ENCODE data around the gene GULP1. TPM values are rescaled to one million over a fixed set of nuclear protein-coding genes. Genes with fewer than 3 reads are reported as not detected.

Gene GULP1
- total and polyA plus RNA-seq, 11 donors, result 1.1 to 8.3 (median 4.7) TPM

DNA sequence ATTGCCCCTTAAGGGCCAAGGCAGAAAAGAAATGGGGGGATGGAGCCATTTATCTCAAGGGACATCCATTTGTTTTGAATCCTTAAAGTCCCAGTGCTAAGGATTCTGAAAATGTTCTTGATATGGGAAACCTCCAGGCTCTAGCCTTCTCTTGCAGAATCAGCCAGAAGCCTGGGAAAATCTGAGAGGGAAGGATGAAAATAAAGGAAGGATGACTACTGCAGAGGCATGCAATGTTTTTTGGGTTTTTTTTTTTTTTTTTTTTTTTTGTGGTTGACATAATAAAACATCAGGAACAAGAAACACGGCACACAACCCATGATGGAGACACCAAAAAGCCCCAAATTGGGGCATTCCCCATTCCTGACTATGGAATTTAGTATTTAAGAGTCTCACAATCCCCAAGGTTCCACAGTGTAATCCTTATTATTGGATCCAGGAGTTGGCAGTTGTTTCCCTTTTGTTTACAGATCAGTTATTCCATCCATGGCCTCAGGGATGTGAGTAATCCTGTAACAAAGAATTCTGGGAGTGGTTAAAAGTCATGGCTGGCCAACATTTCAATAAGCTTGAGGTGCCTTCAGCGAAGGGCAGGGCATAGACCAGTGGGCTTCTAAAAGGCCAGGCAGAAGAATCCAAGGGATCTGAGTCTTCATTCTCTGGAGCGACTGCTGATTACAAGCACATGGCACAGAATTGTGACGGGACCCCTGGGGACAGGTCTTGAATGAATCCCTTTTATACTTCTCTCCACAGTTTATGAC, 337.5 kb downstream of the GULP1 start:
- 69 to 80% (median 73%) methylated on average over 4 of the region's 4 CpGs for WGBS, 4 donors
- H3K27ac ChIP-seq, result peak overlapping the region in 7 of 12 donors; percentile 3 to 57 (median 35)
- ATAC-seq, result peak in 1 of 4 donors; percentile 16

DNA sequence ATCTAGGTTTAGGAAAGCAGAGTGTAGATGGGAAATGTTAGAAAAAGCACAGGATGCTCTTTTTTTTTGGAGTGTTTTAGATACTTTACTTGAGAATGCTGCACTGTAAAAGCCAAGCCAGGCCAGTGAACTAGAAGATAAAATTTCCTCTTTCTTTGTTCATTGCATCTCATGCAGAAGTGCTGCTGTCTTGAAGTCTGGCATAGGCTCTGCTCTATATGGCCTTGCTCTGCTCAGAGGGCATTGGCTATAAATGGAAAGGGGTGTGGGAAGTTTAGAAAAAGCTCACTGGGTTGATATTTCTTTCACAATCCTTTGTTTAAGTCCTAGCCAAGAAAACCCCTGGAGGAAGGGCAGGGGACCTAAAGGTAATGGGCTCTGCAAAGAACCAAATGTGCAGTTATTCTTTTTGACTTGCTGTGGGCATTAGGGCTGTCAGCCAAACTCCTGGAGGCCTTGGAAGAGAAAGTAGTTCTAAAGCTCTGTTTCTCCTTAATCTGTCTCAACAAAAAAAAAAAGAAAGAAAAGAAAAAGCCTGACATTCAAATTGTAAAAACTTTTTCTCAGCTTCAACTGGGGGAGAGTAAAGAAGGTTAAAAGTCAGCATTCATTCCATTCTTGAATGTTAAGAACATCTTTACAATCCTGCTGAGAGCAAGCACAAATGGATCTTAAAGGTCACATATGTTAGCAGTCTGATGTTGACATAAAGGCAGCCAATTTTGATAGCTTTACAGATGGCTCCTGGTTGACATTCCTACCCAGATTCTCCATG, 338.3 kb downstream of the GULP1 start:
- TF ChIP-seq, protein P1, sequence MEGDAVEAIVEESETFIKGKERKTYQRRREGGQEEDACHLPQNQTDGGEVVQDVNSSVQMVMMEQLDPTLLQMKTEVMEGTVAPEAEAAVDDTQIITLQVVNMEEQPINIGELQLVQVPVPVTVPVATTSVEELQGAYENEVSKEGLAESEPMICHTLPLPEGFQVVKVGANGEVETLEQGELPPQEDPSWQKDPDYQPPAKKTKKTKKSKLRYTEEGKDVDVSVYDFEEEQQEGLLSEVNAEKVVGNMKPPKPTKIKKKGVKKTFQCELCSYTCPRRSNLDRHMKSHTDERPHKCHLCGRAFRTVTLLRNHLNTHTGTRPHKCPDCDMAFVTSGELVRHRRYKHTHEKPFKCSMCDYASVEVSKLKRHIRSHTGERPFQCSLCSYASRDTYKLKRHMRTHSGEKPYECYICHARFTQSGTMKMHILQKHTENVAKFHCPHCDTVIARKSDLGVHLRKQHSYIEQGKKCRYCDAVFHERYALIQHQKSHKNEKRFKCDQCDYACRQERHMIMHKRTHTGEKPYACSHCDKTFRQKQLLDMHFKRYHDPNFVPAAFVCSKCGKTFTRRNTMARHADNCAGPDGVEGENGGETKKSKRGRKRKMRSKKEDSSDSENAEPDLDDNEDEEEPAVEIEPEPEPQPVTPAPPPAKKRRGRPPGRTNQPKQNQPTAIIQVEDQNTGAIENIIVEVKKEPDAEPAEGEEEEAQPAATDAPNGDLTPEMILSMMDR (IDR thresholded peaks at IDR 0.05), result no peak
- no peak for TF ChIP-seq POLR2A (IDR thresholded peaks at IDR 0.05)
- H3K9me3 ChIP-seq, result no peaks in the 10 kb centered on the region
- no peaks in the 10 kb centered on the region for H3K36me3 ChIP-seq
- H3K27me3 ChIP-seq, result no peaks in the 10 kb centered on the region
- no peak for DNase-seq
- intact Hi-C loops (cut with DNase I), result no loop called here
- H3K4me1 ChIP-seq, result peaks cover 0 to 21% (median 0%) of the 10 kb centered on the region in 12 donors
- peak overlapping the region in 8 of 12 donors; percentile 3 to 57 (median 34) for H3K27ac ChIP-seq
- no peak overlapping the region for H3K4me3 ChIP-seq
- ATAC-seq, result peak in 1 of 4 donors; percentile 29

More for the DNA sequence above, 337.5 kb downstream of the GULP1 start:
- Histone ChIP-seq H3K4me3 (no peak overlapping the region), H3K27me3 (no peaks in the 10 kb centered on the region), H3K36me3 (no peaks in the 10 kb centered on the region), H3K9me3 (no peaks in the 10 kb centered on the region), H3K4me1 (peaks cover 0 to 21% (median 0%) of the 10 kb centered on the region in 12 donors)
- DNase-seq, result peak in 1 of 5 donors; percentile 22
- no peak for TF ChIP-seq POLR2A (IDR thresholded peaks at IDR 0.05)
- TF ChIP-seq, protein P1 (IDR thresholded peaks at IDR 0.05), result no peak
- intact Hi-C loops (cut with DNase I), result no loop called here

DNA sequence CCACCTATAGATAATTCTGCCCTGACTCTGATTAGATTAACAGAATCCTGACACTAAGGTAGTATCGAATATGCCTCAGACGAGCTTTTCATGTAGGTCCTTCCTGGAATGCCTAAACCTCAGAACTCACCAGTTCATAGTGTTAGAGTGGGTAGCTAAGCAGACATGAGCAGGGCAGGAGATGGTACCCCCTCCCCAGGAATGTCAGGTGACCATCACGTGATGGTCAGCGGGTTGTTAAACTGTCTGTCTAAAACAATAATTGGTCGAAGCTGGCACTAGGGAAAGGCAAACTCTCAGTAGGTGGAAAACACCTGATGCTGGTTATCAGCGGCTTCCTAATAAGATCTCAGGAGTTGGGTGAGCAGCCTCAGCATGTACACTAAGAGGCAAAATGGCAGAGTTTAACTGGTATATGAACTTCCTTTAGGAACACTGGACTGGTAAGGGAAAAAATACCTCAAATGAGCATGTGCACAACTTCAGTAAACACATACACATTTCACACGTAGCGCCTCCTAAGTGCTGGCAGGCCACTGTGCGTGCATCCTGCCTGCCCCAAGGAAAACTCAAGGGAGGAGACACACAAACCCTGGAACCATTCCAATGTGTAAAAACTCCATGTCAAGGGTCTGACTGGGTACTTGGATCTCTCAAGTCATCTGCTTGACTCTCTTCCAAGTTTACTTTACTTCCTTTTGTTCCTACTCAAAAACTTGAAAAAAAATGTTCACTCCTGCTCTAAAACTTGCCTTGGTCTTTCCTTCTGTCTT, 339.5 kb downstream of the GULP1 start:
- no peak for TF ChIP-seq POLR2A (IDR thresholded peaks at IDR 0.05)
- TF ChIP-seq, protein P1 (IDR thresholded peaks at IDR 0.05), result no peak
- DNase-seq, result no peak
- WGBS, 4 donors, result 69 to 80% (median 74%) methylated on average over 9 of the region's 9 CpGs
- Histone ChIP-seq H3K4me3 (no peak overlapping the region), H3K9me3 (no peaks in the 10 kb centered on the region), H3K27ac (peak overlapping the region in 1 of 12 donors; percentile 54), H3K27me3 (no peaks in the 10 kb centered on the region), H3K36me3 (no peaks in the 10 kb centered on the region), H3K4me1 (peaks cover 0 to 21% (median 0%) of the 10 kb centered on the region in 12 donors)
- ATAC-seq, result no peak
- intact Hi-C loops (cut with DNase I), result no loop called here
